ENCODE results near the gene SMC4.

The SMC4 gene

DNA sequence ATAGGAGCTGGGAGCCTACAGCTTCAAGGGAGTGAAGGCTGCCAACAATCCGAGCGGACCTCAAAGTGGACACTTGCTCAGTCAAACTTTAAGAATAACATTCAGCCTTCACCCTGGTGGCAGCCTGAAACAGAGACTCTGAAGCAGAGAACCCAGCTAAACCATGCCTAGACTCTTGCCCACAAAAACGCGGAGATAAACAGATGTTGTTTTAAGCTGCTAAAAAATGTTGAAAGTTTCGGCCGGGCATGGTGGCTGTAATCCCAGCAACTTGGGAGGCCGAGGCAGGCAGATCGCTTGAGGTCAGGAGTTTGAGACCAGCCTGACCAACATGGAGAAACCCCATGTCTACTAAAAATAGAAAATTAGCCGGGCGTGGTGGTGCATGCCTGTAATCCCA lies 79.9 kb downstream of the SMC4 start:
- Histone ChIP-seq H3K36me3 (ENCODE audit: control insufficient read depth in 1 of 2, insufficient read depth in 2 of 2, low read length in 2 of 2) (no peaks in the 10 kb centered on the region), H2BK5ac (ENCODE audit: low read depth, low read length, poor library complexity) (no peak overlapping the region), H3K4ac (ENCODE audit: low read depth, low read length) (no peak overlapping the region), H4K12ac (ENCODE audit: low read depth, low read length) (no peak overlapping the region), H2BK12ac (ENCODE audit: low read length) (no peak overlapping the region), H2AK5ac (ENCODE audit: low read length) (no peak overlapping the region), H3K18ac (ENCODE audit: low read length) (no peak overlapping the region), H4K91ac (ENCODE audit: low read depth, low read length) (no peak overlapping the region), H3K4me2 (ENCODE audit: low read length) (no peak overlapping the region), H3K4me1 (ENCODE audit: control insufficient read depth in 1 of 2, insufficient read depth in 2 of 2, low read length in 2 of 2) (peaks cover 4 to 5% of the 10 kb centered on the region in 2 experiments), H3K23ac (ENCODE audit: low read length) (no peak overlapping the region), H3K9ac (ENCODE audit: low read length) (no peak overlapping the region), H3K27ac (ENCODE audit: low read depth, low read length) (no peak overlapping the region), H3K14ac (ENCODE audit: low read length) (no peak overlapping the region), H3K79me2 (ENCODE audit: control insufficient read depth, insufficient read depth, low read length, poor library complexity) (no peaks in the 10 kb centered on the region), H3K9me3 (ENCODE audit: insufficient read depth, low read depth, low read length) (no peaks in the 10 kb centered on the region), H3K27me3 (ENCODE audit: insufficient read depth, low read length) (no peaks in the 10 kb centered on the region), H2AFZ (ENCODE audit: insufficient read depth, low read length, poor library complexity) (no peak overlapping the region), H3K4me3 (ENCODE audit: low read depth, low read length) (no peak overlapping the region), H2BK120ac (ENCODE audit: insufficient read depth, low read length, poor library complexity) (no peak overlapping the region), H3K79me1 (ENCODE audit: low read length) (no peaks in the 10 kb centered on the region), H4K8ac (ENCODE audit: low read depth, low read length) (no peak overlapping the region)
- no peak for DNase-seq
- WGBS (ENCODE audit: extremely low coverage, insufficient coverage, insufficient read length), result no CpG with 5 or more reads among the region's 10 CpGs

GRCh38 chr3:160480931-160481330 lies 81.5 kb downstream of the SMC4 start:
- no peak overlapping the region for H3K4me3 ChIP-seq (ENCODE audit: low read depth, low read length)
- no peak overlapping the region for H3K18ac ChIP-seq (ENCODE audit: low read length)
- H2BK120ac ChIP-seq (ENCODE audit: insufficient read depth, low read length, poor library complexity), result no peak overlapping the region
- H2AFZ ChIP-seq (ENCODE audit: insufficient read depth, low read length, poor library complexity), result no peak overlapping the region
- H3K36me3 ChIP-seq (ENCODE audit: control insufficient read depth in 1 of 2, insufficient read depth in 2 of 2, low read length in 2 of 2), result no peaks in the 10 kb centered on the region
- H3K27ac ChIP-seq (ENCODE audit: low read depth, low read length), result no peak overlapping the region
- H3K4me2 ChIP-seq (ENCODE audit: low read length), result no peak overlapping the region
- no peak overlapping the region for H3K9ac ChIP-seq (ENCODE audit: low read length)
- H3K79me1 ChIP-seq (ENCODE audit: low read length), result no peaks in the 10 kb centered on the region
- no peak overlapping the region for H4K12ac ChIP-seq (ENCODE audit: low read depth, low read length)
- DNase-seq, result no peak
- no peak overlapping the region for H4K91ac ChIP-seq (ENCODE audit: low read depth, low read length)
- no peaks in the 10 kb centered on the region for H3K79me2 ChIP-seq (ENCODE audit: control insufficient read depth, insufficient read depth, low read length, poor library complexity)
- H2BK5ac ChIP-seq (ENCODE audit: low read depth, low read length, poor library complexity), result no peak overlapping the region
- H3K4me1 ChIP-seq (ENCODE audit: control insufficient read depth in 1 of 2, insufficient read depth in 2 of 2, low read length in 2 of 2), result peaks cover 4 to 5% of the 10 kb centered on the region in 2 experiments
- no CpG with 5 or more reads among the region's 5 CpGs for WGBS (ENCODE audit: extremely low coverage, insufficient coverage, insufficient read length)
- no peaks in the 10 kb centered on the region for H3K9me3 ChIP-seq (ENCODE audit: insufficient read depth, low read depth, low read length)
- no peak overlapping the region for H4K8ac ChIP-seq (ENCODE audit: low read depth, low read length)
- H3K14ac ChIP-seq (ENCODE audit: low read length), result no peak overlapping the region
- no peak overlapping the region for H2AK5ac ChIP-seq (ENCODE audit: low read length)
- no peak overlapping the region for H2BK12ac ChIP-seq (ENCODE audit: low read length)
- no peak overlapping the region for H3K23ac ChIP-seq (ENCODE audit: low read length)
- H3K27me3 ChIP-seq (ENCODE audit: insufficient read depth, low read length), result no peaks in the 10 kb centered on the region
- no peak overlapping the region for H3K4ac ChIP-seq (ENCODE audit: low read depth, low read length)

DNA sequence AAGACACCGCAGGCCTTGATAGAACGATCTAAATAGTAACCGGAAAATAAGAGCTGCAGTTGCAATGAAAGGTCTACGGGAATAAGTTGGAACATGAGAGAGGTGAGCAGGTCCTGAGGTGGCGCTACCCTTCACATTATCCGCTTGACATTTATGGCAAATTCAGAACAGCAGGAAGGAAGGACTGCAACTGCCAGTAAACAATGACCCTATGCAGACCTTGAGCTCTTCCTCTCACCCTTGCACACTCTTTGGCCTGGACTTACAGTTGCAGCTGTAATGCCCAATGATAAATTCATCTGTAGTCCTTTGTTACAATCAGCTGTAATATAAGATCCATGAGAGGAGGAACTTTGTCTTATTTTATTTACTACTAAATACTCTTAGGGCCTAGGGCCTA lies 82.4 kb downstream of the SMC4 start:
- no peaks in the 10 kb centered on the region for H3K9me3 ChIP-seq (ENCODE audit: insufficient read depth, low read depth, low read length)
- no peak overlapping the region for H4K91ac ChIP-seq (ENCODE audit: low read depth, low read length)
- H4K12ac ChIP-seq (ENCODE audit: low read depth, low read length), result no peak overlapping the region
- no CpG with 5 or more reads among the region's 6 CpGs for WGBS (ENCODE audit: extremely low coverage, insufficient coverage, insufficient read length)
- no peak overlapping the region for H3K4me3 ChIP-seq (ENCODE audit: low read depth, low read length)
- H3K4ac ChIP-seq (ENCODE audit: low read depth, low read length), result no peak overlapping the region
- H3K4me2 ChIP-seq (ENCODE audit: low read length), result no peak overlapping the region
- DNase-seq, result no peak
- H3K27ac ChIP-seq (ENCODE audit: low read depth, low read length), result no peak overlapping the region
- no peaks in the 10 kb centered on the region for H3K36me3 ChIP-seq (ENCODE audit: control insufficient read depth in 1 of 2, insufficient read depth in 2 of 2, low read length in 2 of 2)
- no peak overlapping the region for H2AK5ac ChIP-seq (ENCODE audit: low read length)
- no peak overlapping the region for H2BK120ac ChIP-seq (ENCODE audit: insufficient read depth, low read length, poor library complexity)
- H3K79me2 ChIP-seq (ENCODE audit: control insufficient read depth, insufficient read depth, low read length, poor library complexity), result no peaks in the 10 kb centered on the region
- H4K8ac ChIP-seq (ENCODE audit: low read depth, low read length), result no peak overlapping the region
- H2AFZ ChIP-seq (ENCODE audit: insufficient read depth, low read length, poor library complexity), result no peak overlapping the region
- H3K18ac ChIP-seq (ENCODE audit: low read length), result no peak overlapping the region
- H3K27me3 ChIP-seq (ENCODE audit: insufficient read depth, low read length), result no peaks in the 10 kb centered on the region
- no peaks in the 10 kb centered on the region for H3K79me1 ChIP-seq (ENCODE audit: low read length)
- peaks cover 4 to 5% of the 10 kb centered on the region in 2 experiments for H3K4me1 ChIP-seq (ENCODE audit: control insufficient read depth in 1 of 2, insufficient read depth in 2 of 2, low read length in 2 of 2)
- H2BK12ac ChIP-seq (ENCODE audit: low read length), result no peak overlapping the region
- H3K23ac ChIP-seq (ENCODE audit: low read length), result no peak overlapping the region
- H3K14ac ChIP-seq (ENCODE audit: low read length), result no peak overlapping the region
- no peak overlapping the region for H2BK5ac ChIP-seq (ENCODE audit: low read depth, low read length, poor library complexity)
- no peak overlapping the region for H3K9ac ChIP-seq (ENCODE audit: low read length)

GRCh38 chr3:160482796-160483195 lies 83.3 kb downstream of the SMC4 start:
- Histone ChIP-seq H2BK12ac (ENCODE audit: low read length) (no peak overlapping the region), H3K14ac (ENCODE audit: low read length) (no peak overlapping the region), H2BK5ac (ENCODE audit: low read depth, low read length, poor library complexity) (no peak overlapping the region), H3K79me2 (ENCODE audit: control insufficient read depth, insufficient read depth, low read length, poor library complexity) (no peaks in the 10 kb centered on the region), H3K4me3 (ENCODE audit: low read depth, low read length) (no peak overlapping the region), H3K9me3 (ENCODE audit: insufficient read depth, low read depth, low read length) (no peaks in the 10 kb centered on the region), H3K4me1 (ENCODE audit: control insufficient read depth in 1 of 2, insufficient read depth in 2 of 2, low read length in 2 of 2) (no peaks in the 10 kb centered on the region), H3K79me1 (ENCODE audit: low read length) (no peaks in the 10 kb centered on the region), H2AK5ac (ENCODE audit: low read length) (no peak overlapping the region), H3K27ac (ENCODE audit: low read depth, low read length) (no peak overlapping the region), H2BK120ac (ENCODE audit: insufficient read depth, low read length, poor library complexity) (no peak overlapping the region), H3K23ac (ENCODE audit: low read length) (no peak overlapping the region), H4K8ac (ENCODE audit: low read depth, low read length) (no peak overlapping the region), H3K27me3 (ENCODE audit: insufficient read depth, low read length) (no peaks in the 10 kb centered on the region), H3K4ac (ENCODE audit: low read depth, low read length) (no peak overlapping the region), H2AFZ (ENCODE audit: insufficient read depth, low read length, poor library complexity) (no peak overlapping the region), H4K12ac (ENCODE audit: low read depth, low read length) (no peak overlapping the region), H3K36me3 (ENCODE audit: control insufficient read depth in 1 of 2, insufficient read depth in 2 of 2, low read length in 2 of 2) (no peaks in the 10 kb centered on the region), H3K4me2 (ENCODE audit: low read length) (no peak overlapping the region), H4K91ac (ENCODE audit: low read depth, low read length) (no peak overlapping the region), H3K9ac (ENCODE audit: low read length) (no peak overlapping the region), H3K18ac (ENCODE audit: low read length) (no peak overlapping the region)
- no CpG with 5 or more reads among the region's 3 CpGs for WGBS (ENCODE audit: extremely low coverage, insufficient coverage, insufficient read length)
- DNase-seq, result no peak
